ENCODE data around the gene MLPH.

- TF ChIP-seq SP1 (IDR thresholded peaks at IDR 0.05): no peak
- TF ChIP-seq PKNOX1 (IDR thresholded peaks at IDR 0.05): no peak
- TF ChIP-seq SUZ12 (IDR thresholded peaks at IDR 0.05): no peak
- no peak for TF ChIP-seq CTBP1 (IDR thresholded peaks at IDR 0.05; ENCODE audit: borderline replicate concordance)
- no peak for TF ChIP-seq FOXM1 (IDR thresholded peaks at IDR 0.05; ENCODE audit: borderline replicate concordance)
- TF ChIP-seq ZNF384 (IDR thresholded peaks at IDR 0.05): no peak
- TF ChIP-seq NFRKB (IDR thresholded peaks at IDR 0.05): no peak
- TF ChIP-seq HDGF (IDR thresholded peaks at IDR 0.05; ENCODE audit: borderline replicate concordance): no peak
- no peak for TF ChIP-seq FOXA1 (IDR thresholded peaks at IDR 0.05)
Measured at GRCh38 chr2:237465515-237466148, 21.4 kb upstream of the MLPH start.
